RWPE1 (cell line): Measurements from ENCODE around the gene CFAP52.

ENCODE experiments used
- CTCF ChIA-PET: fragments of 350-600 bp; sonication (Branson Sonifier 250); formaldehyde crosslinking; extraction: SDS; loops from one replicate; lab custom pipeline; 2021; lab: Yijun Ruan, JAX
- POLR2A ChIA-PET: fragments of 400-600 bp; formaldehyde crosslinking; extraction: SDS; loops from one replicate; lab custom pipeline; 2020; ENCODE audit warnings: antibody characterized with exemption; ENCODE audit not compliant: low non-redundant PET; lab: Yijun Ruan, JAX
- DNase-seq: peaks from one replicate; pipeline ENCODE4 v3.0.0; 2012; ENCODE audit warnings: low spot score
- H3K27ac ChIP-seq: fragments of 450-650 bp; 2 replicates; pipeline ENCODE4 v1.5.1; 2017
- TF ChIP-seq, protein P1 (sequence below): fragments of 450-650 bp; conservative IDR thresholded peaks from 2 replicates; pipeline ENCODE4 v1.5.1; 2017; ENCODE audit warnings: low read depth, mild to moderate bottlenecking

CFAP52 gene

DNA sequence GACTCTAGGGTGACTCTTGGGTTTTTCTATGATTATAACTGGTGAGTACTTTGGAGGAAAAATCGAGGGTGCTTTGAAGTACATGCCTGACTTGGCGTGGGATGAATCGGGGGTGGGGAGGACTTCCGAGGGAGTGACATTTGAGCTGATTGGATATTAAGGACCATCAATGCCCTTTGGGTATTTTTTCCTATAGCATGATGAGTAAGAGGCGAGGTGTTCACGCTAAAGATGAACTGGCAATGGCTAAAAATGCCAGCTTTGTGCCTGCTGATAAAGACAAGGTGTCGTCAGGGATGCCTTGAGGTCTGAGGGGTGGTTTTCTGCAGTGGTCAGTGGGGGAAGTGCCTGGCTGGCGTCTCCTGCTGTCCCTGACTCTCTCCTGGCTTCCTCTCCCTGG lies 94.2 kb downstream of the CFAP52 start:
- TF ChIP-seq, protein P1, sequence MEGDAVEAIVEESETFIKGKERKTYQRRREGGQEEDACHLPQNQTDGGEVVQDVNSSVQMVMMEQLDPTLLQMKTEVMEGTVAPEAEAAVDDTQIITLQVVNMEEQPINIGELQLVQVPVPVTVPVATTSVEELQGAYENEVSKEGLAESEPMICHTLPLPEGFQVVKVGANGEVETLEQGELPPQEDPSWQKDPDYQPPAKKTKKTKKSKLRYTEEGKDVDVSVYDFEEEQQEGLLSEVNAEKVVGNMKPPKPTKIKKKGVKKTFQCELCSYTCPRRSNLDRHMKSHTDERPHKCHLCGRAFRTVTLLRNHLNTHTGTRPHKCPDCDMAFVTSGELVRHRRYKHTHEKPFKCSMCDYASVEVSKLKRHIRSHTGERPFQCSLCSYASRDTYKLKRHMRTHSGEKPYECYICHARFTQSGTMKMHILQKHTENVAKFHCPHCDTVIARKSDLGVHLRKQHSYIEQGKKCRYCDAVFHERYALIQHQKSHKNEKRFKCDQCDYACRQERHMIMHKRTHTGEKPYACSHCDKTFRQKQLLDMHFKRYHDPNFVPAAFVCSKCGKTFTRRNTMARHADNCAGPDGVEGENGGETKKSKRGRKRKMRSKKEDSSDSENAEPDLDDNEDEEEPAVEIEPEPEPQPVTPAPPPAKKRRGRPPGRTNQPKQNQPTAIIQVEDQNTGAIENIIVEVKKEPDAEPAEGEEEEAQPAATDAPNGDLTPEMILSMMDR, result no peak
- H3K27ac ChIP-seq, result no peak overlapping the region
- CTCF ChIA-PET, result interaction anchor here (0.6 kb wide), 1 partner anchor 847 kb away, joined by 3 read pairs; no protein-coding TSS in a partner anchor
- peak; percentile 36 for DNase-seq
- POLR2A ChIA-PET, result no interaction called here

DNA sequence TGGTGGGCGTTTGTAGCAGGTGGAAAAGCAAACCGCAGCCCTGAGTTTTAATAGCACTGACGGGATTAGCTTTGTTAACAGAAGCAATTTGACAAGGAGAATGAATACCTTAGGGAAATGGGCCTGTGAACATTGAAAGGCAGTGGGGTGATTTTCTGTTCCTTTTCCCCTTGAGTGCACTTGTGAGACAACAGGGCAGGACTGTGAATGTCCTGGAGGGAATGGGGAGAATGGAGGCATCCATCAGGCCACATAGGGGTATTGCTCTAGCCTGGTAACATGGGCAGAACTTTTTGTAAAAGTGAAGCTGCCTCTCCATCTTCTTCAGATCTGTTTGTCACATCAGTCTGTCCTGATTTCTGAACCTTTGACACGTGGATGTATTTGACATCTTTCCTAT lies 95.1 kb downstream of the CFAP52 start:
- H3K27ac ChIP-seq, result no peak overlapping the region
- TF ChIP-seq, protein P1, result no peak
- DNase-seq, result no peak
- CTCF ChIA-PET, result no interaction called here
- POLR2A ChIA-PET, result no interaction called here

DNA sequence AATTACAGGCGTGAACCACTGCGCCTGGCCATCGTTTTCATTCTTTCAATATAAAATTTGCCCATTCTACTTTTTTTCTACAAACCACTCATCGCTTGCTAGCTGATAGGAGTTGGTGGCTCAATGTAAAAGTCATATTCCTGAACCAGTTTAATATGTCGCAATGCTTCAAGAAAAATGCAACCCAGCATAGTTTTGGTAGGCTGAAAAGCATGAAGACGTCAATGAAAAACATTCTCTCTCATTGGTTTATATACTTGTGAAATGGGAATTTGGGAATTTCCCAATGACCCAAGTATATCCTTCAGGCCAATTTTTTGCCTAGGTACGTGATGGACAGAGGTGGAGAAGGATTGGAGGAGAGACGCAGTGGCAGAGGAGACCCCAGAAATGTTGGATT lies 95.8 kb downstream of the CFAP52 start:
- CTCF ChIA-PET, result no interaction called here
- POLR2A ChIA-PET, result no interaction called here
- TF ChIP-seq, protein P1, result no peak
- DNase-seq, result no peak
- no peak overlapping the region for H3K27ac ChIP-seq

DNA sequence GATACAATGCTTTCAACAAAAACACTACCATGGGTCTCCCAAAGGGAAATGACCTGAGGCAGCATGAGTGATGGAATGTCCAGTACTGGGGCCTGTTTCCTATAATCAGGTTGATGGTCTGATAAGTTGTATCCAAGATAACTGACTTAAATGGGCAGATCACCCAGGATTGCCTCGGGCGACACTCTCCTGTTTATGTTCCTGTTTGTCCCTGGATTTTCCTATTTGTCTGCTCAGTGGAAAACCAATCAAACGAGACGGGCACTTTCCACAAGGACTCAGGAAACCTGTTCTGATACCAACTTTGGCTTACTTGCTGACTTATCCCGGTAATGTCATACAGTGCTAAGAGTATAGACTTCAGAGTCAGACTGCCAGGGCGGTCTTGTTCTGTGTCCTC lies 96.2 kb downstream of the CFAP52 start:
- DNase-seq, result no peak
- POLR2A ChIA-PET, result no interaction called here
- no peak overlapping the region for H3K27ac ChIP-seq
- TF ChIP-seq, protein P1, result no peak
- CTCF ChIA-PET, result no interaction called here

DNA sequence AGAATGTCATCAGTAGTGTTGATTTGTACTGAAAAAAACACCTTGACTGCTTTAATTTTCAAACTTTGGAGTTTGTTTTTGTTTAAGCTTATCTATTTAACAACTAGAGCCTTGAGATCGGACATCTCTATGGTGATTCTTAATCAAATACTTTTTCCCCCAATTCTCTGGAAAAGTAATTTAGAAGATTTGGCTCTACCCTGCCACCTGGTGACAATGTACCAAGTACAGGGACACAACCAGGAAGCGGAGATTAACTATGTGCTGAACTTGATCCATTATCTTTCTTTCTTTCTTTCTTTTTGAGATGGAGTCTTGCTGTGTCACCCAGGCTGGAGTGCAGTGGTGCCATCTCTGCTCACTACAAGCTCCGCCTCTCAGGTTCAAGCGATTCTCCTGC lies 99.6 kb downstream of the CFAP52 start:
- no peak for DNase-seq
- CTCF ChIA-PET, result interaction anchor here (0.7 kb wide), 1 partner anchor 576 kb away, joined by 3 read pairs; no protein-coding TSS in a partner anchor
- peak overlapping the region; percentile 66 for H3K27ac ChIP-seq
- TF ChIP-seq, protein P1, result no peak
- POLR2A ChIA-PET, result no interaction called here

DNA sequence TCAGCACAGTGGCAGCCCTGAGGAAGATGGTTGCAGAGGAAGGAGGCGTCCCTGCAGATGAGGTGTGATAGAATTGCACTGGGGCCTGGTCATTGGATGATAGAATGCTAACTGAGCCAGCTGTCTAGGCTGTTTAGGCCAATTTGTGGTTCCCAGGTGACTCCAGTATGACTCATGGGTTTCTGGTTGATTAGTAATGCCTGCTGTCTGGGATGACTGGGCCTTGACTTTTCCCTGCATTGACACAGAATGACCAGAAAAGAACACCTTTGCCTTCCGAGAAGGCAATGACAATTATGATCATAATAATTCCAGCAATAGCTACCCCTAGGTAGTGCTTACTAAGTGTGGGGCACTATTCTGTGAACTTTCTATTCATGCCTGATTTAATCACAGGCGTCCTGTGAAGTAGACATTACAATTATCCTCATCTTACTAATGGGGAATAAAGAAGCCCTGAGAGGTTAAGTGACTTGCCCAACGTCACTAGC lies 100.4 kb downstream of the CFAP52 start:
- ChIA-PET CTCF (interaction anchor here (0.7 to 1.2 kb wide), 3 partner anchors 100 to 577 kb away, joined by 3 to 4 read pairs (median 3); no protein-coding TSS in a partner anchor), POLR2A (no interaction called here)
- TF ChIP-seq, protein P1, result no peak
- DNase-seq, result peak; percentile 91
- peak overlapping the region; percentile 66 for H3K27ac ChIP-seq
